Colonic mucosa (tissue), 4 donors: ENCODE measurements around the gene OSBPL10. TPM values are rescaled to one million over a fixed set of nuclear protein-coding genes. Genes with fewer than 3 reads are reported as not detected.

Experiments used
- DNase-seq: peaks from one replicate; pipeline ENCODE4 v3.0.0-alpha.2; 2020
- H3K27ac ChIP-seq: fragments of 200-600 bp; one replicate; pipeline ENCODE4 v1.8.0; 2021
- H3K27me3 ChIP-seq: fragments of 200-600 bp; one replicate; pipeline ENCODE4 v1.8.0; 2021
- H3K36me3 ChIP-seq: fragments of 200-600 bp; one replicate; pipeline ENCODE4 v1.8.0; 2021
- H3K4me1 ChIP-seq: fragments of 200-600 bp; one replicate; pipeline ENCODE4 v1.8.0; 2021; ENCODE audit warnings: mild to moderate bottlenecking
- H3K4me3 ChIP-seq: fragments of 200-600 bp; one replicate; pipeline ENCODE4 v1.8.0; 2021
- H3K9ac ChIP-seq, 2 donors: one replicate each; pipeline ENCODE4 v1.7.0; 2013; ENCODE audit warnings: control low read depth in 2 of 2, low read depth in 2 of 2, low read length in 2 of 2
- H3K9me3 ChIP-seq: fragments of 200-600 bp; one replicate; pipeline ENCODE4 v1.8.0; 2021
- CTCF ChIP-seq: fragments of 200-600 bp; IDR thresholded peaks from one replicate; pipeline ENCODE4 v1.8.0; 2022; ENCODE audit warnings: antibody characterized with exemption, mild to moderate bottlenecking
- intact Hi-C: fragments of 100-400 bp; cut with DNase I; formaldehyde crosslinking; loops from one replicate; pipeline ENCODE4 v1.14.1; 2022
- total RNA-seq, 2 donors: library from RNA; stranded (reverse); fragmentation: NEBNext Ultra II Directional in 1 of 2; extraction: Animal tissue kit (Norgen Biotek cat#: 25700) in 1 of 2; gene quantifications; one replicate each; pipeline ENCODE4 v1.2.1, GENCODE V29; 2021
- donor health status: healthy.
- donor health status: DM: no; HTN: no; CAD: no.
- donor health status: DM: no; HTN: no; CAD: no.

The OSBPL10 gene
- total RNA-seq, 2 donors from 2014 or later, result 20.0 to 34.4 TPM

DNA sequence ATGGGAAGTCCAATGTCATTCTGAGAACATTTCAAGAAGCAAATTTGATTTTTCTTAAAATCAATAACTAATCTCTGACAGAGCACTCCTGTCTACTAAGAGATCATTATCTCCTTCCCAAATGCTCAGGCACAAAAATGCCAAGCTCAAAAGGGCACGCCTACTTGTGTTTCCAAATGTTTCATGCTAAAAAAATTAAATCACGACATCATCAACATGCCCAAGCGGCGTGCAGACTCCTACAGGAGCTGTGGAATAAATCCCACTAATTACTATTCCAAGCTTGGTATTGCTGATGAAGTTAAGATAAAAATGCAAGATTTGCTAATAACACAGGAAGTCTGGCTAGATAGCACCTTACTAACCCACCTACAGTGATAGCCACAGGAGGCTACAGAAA, 140.8 kb downstream of the OSBPL10 start:
- H3K36me3 ChIP-seq, result no peaks in the 10 kb centered on the region
- no peaks in the 10 kb centered on the region for H3K9me3 ChIP-seq
- intact Hi-C loops, result no loop called here
- no peak overlapping the region for H3K4me3 ChIP-seq
- no peak overlapping the region for H3K9ac ChIP-seq
- no peak for DNase-seq
- no peak for TF ChIP-seq CTCF
- H3K27me3 ChIP-seq, result no peaks in the 10 kb centered on the region
- no peaks in the 10 kb centered on the region for H3K4me1 ChIP-seq
- no peak overlapping the region for H3K27ac ChIP-seq

GRCh38 chr3:31839144-31839917, 141.7 kb downstream of the OSBPL10 start:
- no peaks in the 10 kb centered on the region for H3K4me1 ChIP-seq
- H3K9ac ChIP-seq, result no peak overlapping the region
- DNase-seq, result no peak
- H3K9me3 ChIP-seq, result no peaks in the 10 kb centered on the region
- no peak for TF ChIP-seq CTCF
- no peak overlapping the region for H3K4me3 ChIP-seq
- no peaks in the 10 kb centered on the region for H3K27me3 ChIP-seq
- no peaks in the 10 kb centered on the region for H3K36me3 ChIP-seq
- intact Hi-C loops, result no loop called here
- H3K27ac ChIP-seq, result no peak overlapping the region

- Histone ChIP-seq H3K9me3 (no peaks in the 10 kb centered on the region), H3K4me1 (no peaks in the 10 kb centered on the region), H3K36me3 (no peaks in the 10 kb centered on the region), H3K27ac (no peak overlapping the region), H3K9ac (no peak overlapping the region), H3K4me3 (no peak overlapping the region), H3K27me3 (no peaks in the 10 kb centered on the region)
- DNase-seq, result no peak
- intact Hi-C loops, result no loop called here
- no peak for TF ChIP-seq CTCF
Measured at GRCh38 chr3:31836131-31837075, 144.7 kb downstream of the OSBPL10 start.

- intact Hi-C loops, result no loop called here
- no peak for TF ChIP-seq CTCF
- Histone ChIP-seq H3K36me3 (no peaks in the 10 kb centered on the region), H3K27ac (no peak overlapping the region), H3K27me3 (no peaks in the 10 kb centered on the region), H3K9ac (no peak overlapping the region), H3K4me3 (no peak overlapping the region), H3K9me3 (no peaks in the 10 kb centered on the region), H3K4me1 (no peaks in the 10 kb centered on the region)
- no peak for DNase-seq
Measured at GRCh38 chr3:31833391-31834190, 147.5 kb downstream of the OSBPL10 start.

DNA sequence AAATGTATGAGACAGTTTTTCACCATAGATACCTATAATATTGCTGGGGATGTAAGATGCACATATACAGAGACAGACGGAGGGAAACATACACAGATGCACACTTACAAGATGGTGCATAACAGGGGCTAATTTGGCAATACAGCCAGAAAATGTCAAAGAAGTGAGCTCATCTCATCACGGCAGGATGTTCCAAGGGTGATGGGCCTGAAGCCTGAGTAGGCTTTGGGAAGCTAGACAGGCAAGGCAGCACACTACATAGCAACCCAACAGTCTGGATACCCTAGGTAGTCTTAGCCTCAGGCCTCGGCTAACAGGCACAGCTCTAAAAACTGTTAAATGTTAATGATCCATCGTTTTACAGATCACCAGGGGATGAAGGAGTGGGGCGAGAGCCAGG, 148.5 kb downstream of the OSBPL10 start:
- no peaks in the 10 kb centered on the region for H3K4me1 ChIP-seq
- intact Hi-C loops, result no loop called here
- no peak overlapping the region for H3K9ac ChIP-seq
- no peak overlapping the region for H3K27ac ChIP-seq
- no peaks in the 10 kb centered on the region for H3K36me3 ChIP-seq
- H3K9me3 ChIP-seq, result no peaks in the 10 kb centered on the region
- DNase-seq, result no peak
- no peak overlapping the region for H3K4me3 ChIP-seq
- no peaks in the 10 kb centered on the region for H3K27me3 ChIP-seq
- no peak for TF ChIP-seq CTCF
